HEK293 (cell line): ENCODE measurements around the gene RGS12.

ENCODE experiments used
- CTCF ChIA-PET: fragments of 350-600 bp; formaldehyde crosslinking; extraction: SDS; loops from one replicate; lab custom pipeline; 2021; ENCODE audit warnings: antibody characterized with exemption; lab: Yijun Ruan, JAX
- POLR2A ChIA-PET: fragments of 300-600 bp; formaldehyde crosslinking; extraction: SDS; loops from one replicate; lab custom pipeline; 2020; ENCODE audit warnings: antibody characterized with exemption, inconsistent platforms; lab: Yijun Ruan, JAX
- H3K27ac ChIP-seq: fragments of 200-500 bp; sonication (Bioruptor generic); 2 replicates; pipeline ENCODE4 v1.5.1; 2014; ENCODE audit warnings: low read depth, low read length, control low read depth, inconsistent platforms; ENCODE audit errors: extremely low read depth
- H3K36me3 ChIP-seq, 2 experiments: fragments of 200-500 bp in 1 of 2; sonication (Bioruptor generic) in 1 of 2; 1 replicate in 1 of 2; 2 replicates in 1 of 2; pipeline ENCODE4 v1.5.1; 2014 to 2017; ENCODE audit warnings: inconsistent platforms in 2 of 2, low read length in 2 of 2; ENCODE audit not compliant: control insufficient read depth in 2 of 2, insufficient read depth in 1 of 2
- H3K4me1 ChIP-seq: fragments of 200-500 bp; sonication (Bioruptor generic); 2 replicates; pipeline ENCODE4 v1.5.1; 2014; ENCODE audit warnings: mild to moderate bottlenecking, low read length, inconsistent platforms; ENCODE audit not compliant: control insufficient read depth, insufficient read depth
- H3K4me3 ChIP-seq: 2 replicates; pipeline ENCODE4 v1.5.1; 2011; ENCODE audit warnings: low read depth, mild to moderate bottlenecking, control low read depth, low read length, moderate library complexity
- H3K9me3 ChIP-seq: fragments of 200-500 bp; sonication (Bioruptor generic); 2 replicates; pipeline ENCODE4 v1.5.1; 2014; ENCODE audit warnings: low read depth, low read length, inconsistent platforms; ENCODE audit not compliant: control insufficient read depth, insufficient read depth
- HOXA7 ChIP-seq: sonication (generic); formaldehyde crosslinking; IDR thresholded peaks from 2 replicates; pipeline ENCODE4 v1.8.1; 2022; ENCODE audit warnings: missing genetic modification reagents, borderline replicate concordance
- KLF1 ChIP-seq: fragments of 450-650 bp; formaldehyde crosslinking; IDR thresholded peaks from 2 replicates; pipeline ENCODE4 v1.5.1; 2016; ENCODE audit warnings: missing biosample characterization, missing genetic modification characterization
- PATZ1 ChIP-seq: fragments of 450-650 bp; formaldehyde crosslinking; IDR thresholded peaks from 2 replicates; pipeline ENCODE4 v1.5.1; 2016; ENCODE audit warnings: missing biosample characterization, missing genetic modification characterization
- PRDM2 ChIP-seq: fragments of 450-650 bp; formaldehyde crosslinking; IDR thresholded peaks from 2 replicates; pipeline ENCODE4 v1.5.1; 2016; ENCODE audit warnings: missing biosample characterization, missing genetic modification characterization, borderline replicate concordance
- ZBTB1 ChIP-seq: fragments of 450-650 bp; formaldehyde crosslinking; IDR thresholded peaks from 2 replicates; pipeline ENCODE4 v1.5.1; 2016; ENCODE audit warnings: missing biosample characterization, missing genetic modification characterization
- ZBTB20 ChIP-seq: fragments of 450-650 bp; formaldehyde crosslinking; IDR thresholded peaks from 2 replicates; pipeline ENCODE4 v1.5.1; 2016; ENCODE audit warnings: missing biosample characterization, missing genetic modification characterization
- ZBTB6 ChIP-seq: fragments of 450-650 bp; formaldehyde crosslinking; IDR thresholded peaks from 2 replicates; pipeline ENCODE4 v1.5.1; 2017; ENCODE audit warnings: missing biosample characterization, missing genetic modification characterization
- ZNF138 ChIP-seq: fragments of 450-650 bp; formaldehyde crosslinking; IDR thresholded peaks from 2 replicates; pipeline ENCODE4 v1.5.1; 2016; ENCODE audit warnings: missing biosample characterization, missing genetic modification characterization, borderline replicate concordance
- ZNF221 ChIP-seq: fragments of 450-650 bp; formaldehyde crosslinking; IDR thresholded peaks from 2 replicates; pipeline ENCODE4 v1.5.1; 2017; ENCODE audit warnings: missing biosample characterization, missing genetic modification characterization, borderline replicate concordance
- ZNF24 ChIP-seq: fragments of 450-650 bp; formaldehyde crosslinking; IDR thresholded peaks from 2 replicates; pipeline ENCODE4 v1.5.1; 2016; ENCODE audit warnings: missing biosample characterization, missing genetic modification characterization
- ZNF248 ChIP-seq: fragments of 450-650 bp; formaldehyde crosslinking; IDR thresholded peaks from 2 replicates; pipeline ENCODE4 v1.5.1; 2017; ENCODE audit warnings: missing biosample characterization, missing genetic modification characterization
- ZNF302 ChIP-seq: fragments of 450-650 bp; formaldehyde crosslinking; IDR thresholded peaks from 2 replicates; pipeline ENCODE4 v1.5.1; 2016; ENCODE audit warnings: missing biosample characterization, missing genetic modification characterization, low read depth
- ZNF362 ChIP-seq: fragments of 450-650 bp; formaldehyde crosslinking; IDR thresholded peaks from 2 replicates; pipeline ENCODE4 v1.5.1; 2016; ENCODE audit warnings: missing biosample characterization, missing genetic modification characterization
- ZNF416 ChIP-seq: fragments of 450-650 bp; formaldehyde crosslinking; IDR thresholded peaks from 2 replicates; pipeline ENCODE4 v1.5.1; 2016; ENCODE audit warnings: missing biosample characterization, missing genetic modification characterization
- ZNF449 ChIP-seq: fragments of 450-650 bp; formaldehyde crosslinking; IDR thresholded peaks from 2 replicates; pipeline ENCODE4 v1.5.1; 2017; ENCODE audit warnings: missing biosample characterization, mild to moderate bottlenecking, missing genetic modification characterization, moderate library complexity
- ZNF558 ChIP-seq: fragments of 450-650 bp; formaldehyde crosslinking; IDR thresholded peaks from 2 replicates; pipeline ENCODE4 v1.5.1; 2016; ENCODE audit warnings: missing biosample characterization, missing genetic modification characterization
- ZNF629 ChIP-seq: fragments of 450-650 bp; formaldehyde crosslinking; IDR thresholded peaks from 2 replicates; pipeline ENCODE4 v1.5.1; 2017; ENCODE audit warnings: missing biosample characterization, missing genetic modification characterization
- ZNF660 ChIP-seq: fragments of 450-650 bp; IDR thresholded peaks from 2 replicates; pipeline ENCODE4 v1.5.1; 2018; ENCODE audit warnings: missing biosample characterization, mild to moderate bottlenecking, missing genetic modification characterization
- ZNF704 ChIP-seq: fragments of 450-650 bp; formaldehyde crosslinking; IDR thresholded peaks from 2 replicates; pipeline ENCODE4 v1.5.1; 2016; ENCODE audit warnings: missing biosample characterization, missing genetic modification characterization
- ZNF791 ChIP-seq: fragments of 450-650 bp; formaldehyde crosslinking; IDR thresholded peaks from 2 replicates; pipeline ENCODE4 v1.5.1; 2016; ENCODE audit warnings: missing biosample characterization, missing genetic modification characterization
- ZNF792 ChIP-seq: fragments of 450-650 bp; formaldehyde crosslinking; IDR thresholded peaks from 2 replicates; pipeline ENCODE4 v1.5.1; 2016; ENCODE audit warnings: missing biosample characterization, missing genetic modification characterization
- ZSCAN30 ChIP-seq: fragments of 450-650 bp; IDR thresholded peaks from 2 replicates; pipeline ENCODE4 v1.5.1; 2018; ENCODE audit warnings: missing biosample characterization, mild to moderate bottlenecking, missing genetic modification characterization, moderate library complexity

RGS12 gene

GRCh38 chr4:3322059-3322550, 29.3 kb downstream of the RGS12 start:
- Histone ChIP-seq H3K9me3 (no peaks in the 10 kb centered on the region), H3K27ac (no peak overlapping the region; the same call in 1 of the 2 replicates), H3K4me3 (no peak overlapping the region), H3K36me3 (peaks cover 0 to 28% of the 10 kb centered on the region in 2 experiments; a peak in 1 of 3 replicates), H3K4me1 (peaks cover 13% of the 10 kb centered on the region)
- CTCF ChIA-PET: interaction anchor here (0.7 kb wide), 1 partner anchor 120 kb away, joined by 3 read pairs; no protein-coding TSS in a partner anchor
- TF ChIP-seq ZNF24 (no peak), ZBTB20 (tag by site-specific recombination) (no peak), ZNF302 (no peak), ZNF792 (tag by site-specific recombination) (no peak), ZNF629 (tag by site-specific recombination) (no peak), ZNF704 (tag by site-specific recombination) (no peak), KLF1 (no peak), ZNF138 (tag by site-specific recombination) (no peak), PRDM2 (no peak)
- POLR2A ChIA-PET: no interaction called here

GRCh38 chr4:3323071-3323481, 30.3 kb downstream of the RGS12 start:
- TF ChIP-seq HOXA7 (CRISPR knock-in tag) (no peak), ZBTB6 (tag by site-specific recombination) (no peak), ZNF449 (tag by site-specific recombination) (no peak), ZSCAN30 (no peak), ZNF629 (tag by site-specific recombination) (no peak), ZNF416 (tag by site-specific recombination) (no peak), ZNF248 (tag by site-specific recombination) (no peak), ZNF362 (no peak), ZNF660 (no peak), PATZ1 (tag by site-specific recombination) (no peak), ZNF221 (tag by site-specific recombination) (no peak), ZNF558 (no peak), ZBTB1 (no peak), ZNF791 (tag by site-specific recombination) (no peak)
- H3K9me3 ChIP-seq: no peaks in the 10 kb centered on the region
- H3K4me1 ChIP-seq: peaks cover 13% of the 10 kb centered on the region
- no peak overlapping the region for H3K27ac ChIP-seq
- H3K36me3 ChIP-seq: peaks cover 0 to 18% of the 10 kb centered on the region in 2 experiments; a peak in 1 of 3 replicates
- ChIA-PET POLR2A (no interaction called here), CTCF (interaction anchor here (0.7 kb wide), 1 partner anchor 121 kb away, joined by 3 read pairs; no protein-coding TSS in a partner anchor)
- no peak overlapping the region for H3K4me3 ChIP-seq
